ENCODE data around the gene CATSPERZ. TPM values are rescaled to one million over a fixed set of nuclear protein-coding genes. Genes with fewer than 3 reads are reported as not detected.

The CATSPERZ gene
- total RNA-seq, 2 donors from 2014 or later: not detected

GRCh38 chr11:64296830-64297698 lies 3.1 kb upstream of the CATSPERZ start:
- no peaks in the 10 kb centered on the region for H3K9me3 ChIP-seq (ENCODE audit: control insufficient read depth, low read length)
- H3K9ac ChIP-seq (ENCODE audit: extremely low read depth, low read length, poor library complexity, severe bottlenecking): no peak overlapping the region
- H3K9me3 Mint-ChIP-seq: no peaks in the 10 kb centered on the region
- H3K4me3 ChIP-seq (ENCODE audit: low read length): no peak overlapping the region
- H3K4me1 ChIP-seq (ENCODE audit: control insufficient read depth, insufficient read depth, low read length): no peaks in the 10 kb centered on the region
- no peak overlapping the region for H3K27ac ChIP-seq (ENCODE audit: low read depth, low read length)
- H3K27me3 ChIP-seq (ENCODE audit: control insufficient read depth, insufficient read depth, low read length, poor library complexity, severe bottlenecking): peaks cover 100% of the 10 kb centered on the region
- H3K27me3 Mint-ChIP-seq (ENCODE audit: insufficient read depth): peaks cover 98% of the 10 kb centered on the region
- H3K36me3 Mint-ChIP-seq (ENCODE audit: low read depth): no peaks in the 10 kb centered on the region
- no peak overlapping the region for H3K27ac Mint-ChIP-seq
- H3K36me3 ChIP-seq (ENCODE audit: control insufficient read depth, insufficient read depth, low read length): no peaks in the 10 kb centered on the region
- no peak for DNase-seq
- no peak for TF ChIP-seq CTCF (conservative IDR thresholded peaks at IDR 0.05)
- no peaks in the 10 kb centered on the region for H3K4me1 Mint-ChIP-seq
- WGBS, 2 experiments (ENCODE audit: insufficient coverage in 1 of 2, insufficient read length in 1 of 2): 44 to 55% methylated on average over 25 to 34 of the region's 34 CpGs
- H3K4me3 Mint-ChIP-seq: no peak overlapping the region

DNA sequence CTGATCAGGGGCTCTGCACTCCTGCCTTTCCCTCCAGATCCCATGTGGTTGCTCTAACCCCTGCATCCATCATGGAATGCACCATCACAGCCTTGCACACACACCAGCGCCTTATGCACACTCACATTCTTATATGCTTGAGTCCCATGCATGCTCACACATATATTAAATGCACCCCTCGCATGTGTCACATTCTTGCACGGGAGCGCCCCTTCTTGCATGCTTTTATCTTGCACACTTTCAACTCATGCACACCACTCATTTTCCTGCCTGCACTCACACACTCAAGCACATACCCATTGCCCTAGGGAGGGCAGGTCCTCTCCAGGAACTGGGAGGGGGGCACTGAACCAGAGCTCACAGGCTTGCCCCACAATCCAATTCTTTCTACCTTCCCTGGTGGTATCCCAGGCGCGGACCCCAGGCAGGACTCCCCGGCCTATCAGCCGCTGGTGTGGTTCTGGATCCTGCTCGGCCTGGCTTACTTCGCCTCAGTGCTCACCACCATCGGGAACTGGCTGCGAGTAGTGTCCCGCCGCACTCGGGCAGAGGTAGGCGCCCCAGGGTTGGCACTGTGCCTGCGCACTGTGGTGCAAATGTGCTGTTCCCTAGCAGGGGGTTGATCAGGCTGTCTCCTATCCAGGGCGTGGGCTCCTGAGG lies 2.3 kb upstream of the CATSPERZ start:
- Histone ChIP-seq H3K36me3 (ENCODE audit: control insufficient read depth, insufficient read depth, low read length) (no peaks in the 10 kb centered on the region), H3K9me3 (ENCODE audit: control insufficient read depth, low read length) (no peaks in the 10 kb centered on the region), H3K9ac (ENCODE audit: extremely low read depth, low read length, poor library complexity, severe bottlenecking) (no peak overlapping the region), H3K4me1 (ENCODE audit: control insufficient read depth, insufficient read depth, low read length) (no peaks in the 10 kb centered on the region), H3K4me3 (ENCODE audit: low read length) (no peak overlapping the region), H3K27me3 (ENCODE audit: control insufficient read depth, insufficient read depth, low read length, poor library complexity, severe bottlenecking) (peaks cover 92% of the 10 kb centered on the region), H3K27ac (ENCODE audit: low read depth, low read length) (no peak overlapping the region)
- 74 to 77% methylated on average over 16 to 18 of the region's 18 CpGs for WGBS, 2 experiments (ENCODE audit: insufficient coverage in 1 of 2, insufficient read length in 1 of 2)
- Mint-ChIP-seq H3K27ac (no peak overlapping the region), H3K4me3 (no peak overlapping the region), H3K27me3 (ENCODE audit: insufficient read depth) (peaks cover 94% of the 10 kb centered on the region), H3K4me1 (no peaks in the 10 kb centered on the region), H3K9me3 (no peaks in the 10 kb centered on the region), H3K36me3 (ENCODE audit: low read depth) (no peaks in the 10 kb centered on the region)
- DNase-seq: no peak
- no peak for TF ChIP-seq CTCF (conservative IDR thresholded peaks at IDR 0.05)

DNA sequence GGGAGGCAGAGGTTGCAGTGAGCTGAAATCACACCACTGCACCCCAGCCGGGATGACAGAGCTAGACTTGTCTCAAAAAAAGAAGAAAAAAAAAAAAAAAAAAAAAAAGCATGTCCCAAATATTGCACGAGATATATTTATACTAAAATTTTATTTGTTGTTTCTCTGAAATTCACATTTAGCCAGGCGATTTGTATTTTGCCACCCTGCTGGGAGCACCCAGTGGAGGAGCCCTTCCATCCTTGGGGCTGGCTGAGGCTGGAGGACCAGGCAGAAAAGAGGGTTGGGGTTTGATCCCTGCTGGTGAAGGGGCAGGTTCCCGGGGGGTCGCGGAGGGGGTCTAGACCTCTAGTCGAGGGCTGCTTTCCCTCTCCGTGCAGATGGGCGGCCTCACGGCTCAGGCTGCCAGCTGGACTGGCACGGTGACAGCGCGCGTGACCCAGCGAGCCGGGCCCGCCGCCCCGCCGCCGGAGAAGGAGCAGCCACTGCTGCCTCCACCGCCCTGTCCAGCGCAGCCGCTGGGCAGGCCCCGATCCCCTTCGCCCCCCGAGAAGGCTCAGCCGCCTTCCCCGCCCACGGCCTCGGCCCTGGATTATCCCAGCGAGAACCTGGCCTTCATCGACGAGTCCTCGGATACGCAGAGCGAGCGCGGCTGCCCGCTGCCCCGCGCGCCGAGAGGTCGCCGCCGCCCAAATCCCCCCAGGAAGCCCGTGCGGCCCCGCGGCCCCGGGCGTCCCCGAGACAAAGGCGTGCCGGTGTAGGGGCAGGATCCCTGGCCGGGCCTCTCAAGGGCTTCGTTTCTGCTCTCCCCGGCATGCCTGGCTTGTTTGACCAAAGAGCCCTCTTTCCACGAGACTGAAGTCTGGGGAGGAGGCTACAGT lies 952 bp upstream of the CATSPERZ start:
- DNase-seq: no peak
- no peak overlapping the region for H3K27ac Mint-ChIP-seq
- H3K4me1 ChIP-seq (ENCODE audit: control insufficient read depth, insufficient read depth, low read length): no peaks in the 10 kb centered on the region
- no peak overlapping the region for H3K4me3 ChIP-seq (ENCODE audit: low read length)
- H3K36me3 Mint-ChIP-seq (ENCODE audit: low read depth): no peaks in the 10 kb centered on the region
- no peaks in the 10 kb centered on the region for H3K9me3 Mint-ChIP-seq
- H3K9ac ChIP-seq (ENCODE audit: extremely low read depth, low read length, poor library complexity, severe bottlenecking): no peak overlapping the region
- H3K4me3 Mint-ChIP-seq: peak overlapping the region; percentile 44
- H3K9me3 ChIP-seq (ENCODE audit: control insufficient read depth, low read length): no peaks in the 10 kb centered on the region
- WGBS, 2 experiments (ENCODE audit: insufficient coverage in 1 of 2, insufficient read length in 1 of 2): 10 to 13% methylated on average over 54 to 59 of the region's 60 CpGs
- no peak for TF ChIP-seq CTCF (conservative IDR thresholded peaks at IDR 0.05)
- H3K27ac ChIP-seq (ENCODE audit: low read depth, low read length): no peak overlapping the region
- H3K36me3 ChIP-seq (ENCODE audit: control insufficient read depth, insufficient read depth, low read length): no peaks in the 10 kb centered on the region
- peaks cover 1% of the 10 kb centered on the region for H3K4me1 Mint-ChIP-seq
- peaks cover 83% of the 10 kb centered on the region for H3K27me3 Mint-ChIP-seq (ENCODE audit: insufficient read depth)
- peaks cover 85% of the 10 kb centered on the region for H3K27me3 ChIP-seq (ENCODE audit: control insufficient read depth, insufficient read depth, low read length, poor library complexity, severe bottlenecking)

Data from endodermal cell (in vitro differentiated cells).